ENCODE measurements around the gene GTF2IRD1. TPM values are rescaled to one million over a fixed set of nuclear protein-coding genes. Genes with fewer than 3 reads are reported as not detected.

Gene GTF2IRD1
- total RNA-seq, 1 experiment from 2014 or later = 16.9 TPM

- no peak for DNase-seq (ENCODE audit: low read depth)
These were observed 113.6 kb downstream of the GTF2IRD1 start for GRCh38 chr7:74567318-74567668.

- DNase-seq (ENCODE audit: low read depth) = peak; percentile 49
These were observed 115.0 kb downstream of the GTF2IRD1 start for GRCh38 chr7:74568658-74569057.

DNA sequence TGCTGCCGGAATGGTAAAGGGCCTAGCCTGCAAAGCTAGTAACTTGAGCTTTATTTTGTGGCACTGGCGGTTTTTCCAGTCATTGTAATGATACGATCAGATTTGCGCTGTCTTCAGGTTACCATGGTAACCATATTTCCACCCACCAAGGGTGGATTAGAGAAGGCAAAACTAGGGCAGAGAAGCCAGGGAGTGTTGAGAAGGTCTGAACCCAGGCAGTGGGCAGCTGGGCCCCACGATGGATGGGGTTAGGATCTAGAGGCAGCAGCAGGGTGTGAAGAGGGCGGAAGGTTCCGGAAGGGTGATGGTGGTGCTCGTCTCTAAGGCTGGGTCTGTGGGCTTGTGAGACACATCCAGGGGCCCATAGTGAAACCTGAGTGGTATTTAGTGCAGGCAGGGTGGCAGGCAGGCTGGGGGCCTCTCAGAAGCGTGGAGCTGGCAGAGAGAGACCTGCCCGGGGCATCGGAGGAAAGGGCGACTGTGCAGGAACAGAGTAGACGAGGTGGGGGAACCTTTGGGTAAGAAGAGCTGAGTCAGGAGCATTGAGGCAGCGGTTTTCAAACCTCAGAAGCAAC lies 115.9 kb downstream of the GTF2IRD1 start:
- DNase-seq (ENCODE audit: low read depth) = no peak

GRCh38 chr7:74570533-74571156 lies 116.9 kb downstream of the GTF2IRD1 start:
- no peak for DNase-seq (ENCODE audit: low read depth)

DNA sequence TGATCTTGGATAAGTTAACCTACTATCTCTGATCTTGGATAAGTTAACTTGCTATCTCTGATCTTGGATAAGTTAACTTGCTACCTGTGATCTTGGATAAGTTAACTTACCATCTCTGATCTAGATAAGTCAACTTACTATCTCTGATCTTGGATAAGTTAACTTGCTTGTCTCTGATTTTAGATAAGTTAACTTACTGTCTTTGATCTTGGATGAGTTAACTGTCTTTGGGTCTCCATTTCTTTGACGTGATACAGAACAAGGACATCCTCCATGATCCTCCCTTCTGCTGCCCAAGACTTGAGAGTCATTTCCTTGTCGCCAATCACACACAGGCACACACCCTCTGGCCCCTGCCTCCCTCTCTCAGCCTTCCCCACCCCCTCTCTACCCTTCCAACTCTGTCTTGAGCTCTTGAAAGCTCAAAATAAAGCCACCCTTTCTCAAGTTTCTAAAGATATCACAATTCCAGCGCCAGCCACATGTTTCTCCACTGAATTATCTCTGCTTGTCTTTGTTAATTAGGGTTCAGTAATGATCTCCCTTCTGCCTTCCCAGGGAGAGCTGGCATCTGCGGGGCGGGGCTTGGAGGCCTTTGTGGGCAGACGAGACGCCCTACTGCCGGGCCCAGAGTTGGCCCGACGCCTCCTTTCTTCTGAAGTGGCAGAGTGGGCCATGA lies 118.7 kb downstream of the GTF2IRD1 start:
- DNase-seq (ENCODE audit: low read depth) = no peak

GRCh38 chr7:74573512-74573911 lies 119.8 kb downstream of the GTF2IRD1 start:
- DNase-seq (ENCODE audit: low read depth) = no peak

DNA sequence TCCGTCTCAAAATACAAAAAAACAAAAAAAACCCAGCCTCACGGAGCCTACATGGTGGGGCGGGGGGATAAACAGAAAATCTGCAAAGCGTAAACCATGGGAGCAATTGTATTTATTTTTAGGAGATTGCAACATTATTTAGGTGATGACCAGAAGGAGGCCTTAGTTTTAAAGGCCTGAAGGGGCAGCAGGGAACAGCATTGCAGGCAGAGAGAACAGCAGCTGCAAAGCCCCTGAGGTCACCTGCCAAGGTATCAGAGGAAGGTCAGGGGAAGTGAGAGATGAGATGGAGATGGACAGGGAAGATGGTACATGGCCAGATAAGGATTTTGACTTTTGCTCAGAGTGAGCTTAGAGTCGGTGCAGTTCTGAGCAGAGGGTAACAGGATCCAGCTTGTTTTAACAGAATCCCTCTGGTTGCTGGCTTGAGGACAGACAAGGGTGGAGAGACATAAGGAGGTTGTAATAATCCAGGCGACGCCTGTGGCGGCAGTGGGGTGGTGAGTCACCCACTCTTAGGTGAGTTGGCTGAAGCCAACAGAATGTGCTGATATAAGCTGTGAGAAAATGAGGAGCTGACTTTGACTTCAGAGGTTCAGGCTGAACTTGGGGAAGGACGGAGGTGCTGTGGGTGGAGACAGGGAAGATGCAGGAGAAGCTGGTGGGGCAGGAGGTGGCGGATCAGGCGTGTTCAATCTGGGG lies 121.5 kb downstream of the GTF2IRD1 start:
- DNase-seq (ENCODE audit: low read depth) = peak; percentile 94

- no peak for DNase-seq (ENCODE audit: low read depth)
These were observed 122.1 kb downstream of the GTF2IRD1 start for GRCh38 chr7:74575811-74576210.

DNA sequence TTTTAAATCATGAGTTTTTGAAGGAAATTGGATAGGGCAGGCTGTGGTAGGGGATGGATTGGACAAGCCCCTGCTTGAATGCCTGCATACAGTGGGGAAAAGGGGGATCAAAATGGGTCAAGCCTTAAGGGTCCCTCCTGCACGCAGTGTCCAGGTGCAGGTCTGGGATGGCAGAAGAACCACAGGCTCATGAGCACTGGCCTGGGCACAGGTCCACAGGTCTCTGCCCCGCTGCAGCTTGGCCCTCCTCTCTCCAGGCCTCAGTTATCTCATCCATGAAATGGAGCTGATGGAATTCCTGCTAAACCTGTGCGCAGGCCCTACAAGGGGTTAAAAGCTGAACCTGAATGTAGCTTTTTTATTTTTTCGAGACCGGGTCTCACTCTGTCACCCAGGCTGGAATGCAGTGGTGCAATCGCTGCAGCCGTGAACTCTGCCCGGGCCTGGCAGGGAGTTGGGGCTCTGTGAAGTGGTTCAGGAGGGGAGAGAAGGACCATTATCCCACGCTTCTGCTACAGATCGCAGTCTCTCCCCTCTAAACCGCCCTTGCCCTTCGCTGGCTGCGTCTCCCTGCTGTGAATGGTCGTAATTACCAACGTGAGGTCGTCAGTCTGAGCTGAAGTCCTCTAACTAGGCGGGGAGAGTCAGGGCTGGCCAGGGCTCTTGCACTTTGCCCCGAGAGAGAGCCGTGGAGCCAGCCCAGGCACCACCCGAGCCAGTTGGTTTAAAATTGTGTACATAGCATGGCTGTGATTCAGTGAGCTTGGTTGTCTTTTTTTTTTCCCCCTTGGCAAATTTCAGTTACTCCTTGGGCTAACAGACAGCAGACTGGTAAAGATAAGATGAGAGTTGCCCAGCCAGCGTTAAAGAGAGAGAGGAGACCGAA lies 126.3 kb downstream of the GTF2IRD1 start:
- no peak for DNase-seq (ENCODE audit: low read depth)

GRCh38 chr7:74581916-74582440 lies 128.3 kb downstream of the GTF2IRD1 start:
- no peak for DNase-seq (ENCODE audit: low read depth)

DNA sequence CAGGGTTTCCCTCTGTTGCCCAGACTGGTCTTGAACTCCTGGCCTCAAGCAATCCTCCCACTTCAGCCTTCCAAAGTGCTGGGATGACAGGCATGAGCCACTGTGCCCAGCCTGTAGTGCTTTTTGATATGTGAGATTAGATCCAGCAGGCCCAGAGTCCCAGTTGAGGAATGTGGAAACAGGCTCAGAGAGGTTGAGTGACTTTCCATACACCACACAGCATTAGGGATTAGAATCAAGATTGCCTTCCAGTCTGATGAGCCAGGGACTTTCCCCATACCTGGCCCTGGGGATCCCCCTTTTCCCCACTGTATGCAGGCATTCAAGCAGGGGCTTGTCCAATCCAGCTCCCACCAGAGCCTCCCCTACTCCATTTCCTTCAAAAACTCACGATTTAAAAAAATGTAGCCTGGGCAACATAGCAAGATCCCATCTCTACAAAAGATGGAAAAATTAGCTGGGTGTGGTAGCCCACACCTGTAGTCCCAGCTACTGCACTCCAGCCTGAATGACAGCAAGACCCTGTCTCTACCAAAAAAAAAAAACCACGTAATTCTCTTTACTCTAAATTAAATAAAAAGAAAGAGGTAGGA lies 128.8 kb downstream of the GTF2IRD1 start:
- no peak for DNase-seq (ENCODE audit: low read depth)

DNA sequence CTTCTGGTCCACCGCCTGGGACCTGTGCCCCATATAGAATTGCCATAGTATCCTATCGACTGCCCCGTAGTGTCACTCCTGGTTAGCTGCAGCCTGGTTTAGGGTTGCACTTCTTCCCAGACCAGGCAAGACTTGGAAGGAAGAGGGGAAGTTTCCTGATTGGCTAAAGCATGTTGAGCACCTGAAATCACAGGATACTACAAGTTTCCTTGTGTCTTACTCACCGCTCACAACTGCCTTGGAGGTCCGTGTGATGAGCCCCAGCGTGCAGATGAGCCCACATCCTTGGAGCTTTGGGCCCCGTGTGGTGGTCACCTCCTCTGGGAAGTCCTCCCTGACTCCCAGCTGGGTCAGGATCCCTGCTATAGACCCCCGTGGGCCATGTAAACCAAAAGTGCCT lies 129.9 kb downstream of the GTF2IRD1 start:
- DNase-seq (ENCODE audit: low read depth) = no peak

GRCh38 chr7:74584160-74584954 lies 130.7 kb downstream of the GTF2IRD1 start:
- DNase-seq (ENCODE audit: low read depth) = no peak

GRCh38 chr7:74585844-74586243 lies 132.1 kb downstream of the GTF2IRD1 start:
- no peak for DNase-seq (ENCODE audit: low read depth)

GRCh38 chr7:74586258-74587175 lies 132.8 kb downstream of the GTF2IRD1 start:
- peak; percentile 53 for DNase-seq (ENCODE audit: low read depth)

GRCh38 chr7:74587435-74588126 lies 133.9 kb downstream of the GTF2IRD1 start:
- peak; percentile 94 for DNase-seq (ENCODE audit: low read depth)

GRCh38 chr7:74590813-74591212 lies 137.1 kb downstream of the GTF2IRD1 start:
- DNase-seq (ENCODE audit: low read depth) = no peak

DNA sequence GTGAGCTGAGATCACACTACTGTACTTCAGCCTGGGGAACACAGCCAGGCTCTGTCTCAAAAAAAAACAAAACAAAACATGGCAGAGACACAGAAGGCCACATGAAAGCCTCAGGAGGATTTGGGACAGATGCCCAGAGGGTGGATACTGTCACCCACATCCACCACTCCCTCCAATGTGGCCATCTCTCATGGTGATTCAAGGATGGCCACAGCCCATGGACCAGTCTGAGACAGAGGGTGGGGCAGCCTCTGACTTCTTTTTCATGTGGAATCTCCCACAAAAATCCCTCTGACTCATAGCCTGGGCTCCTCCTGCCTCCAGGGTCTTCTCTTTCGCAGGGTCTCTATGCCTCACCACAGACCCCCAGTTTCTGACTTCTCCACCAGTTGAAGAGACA lies 144.9 kb downstream of the GTF2IRD1 start:
- peak; percentile 94 for DNase-seq (ENCODE audit: low read depth)

DNA sequence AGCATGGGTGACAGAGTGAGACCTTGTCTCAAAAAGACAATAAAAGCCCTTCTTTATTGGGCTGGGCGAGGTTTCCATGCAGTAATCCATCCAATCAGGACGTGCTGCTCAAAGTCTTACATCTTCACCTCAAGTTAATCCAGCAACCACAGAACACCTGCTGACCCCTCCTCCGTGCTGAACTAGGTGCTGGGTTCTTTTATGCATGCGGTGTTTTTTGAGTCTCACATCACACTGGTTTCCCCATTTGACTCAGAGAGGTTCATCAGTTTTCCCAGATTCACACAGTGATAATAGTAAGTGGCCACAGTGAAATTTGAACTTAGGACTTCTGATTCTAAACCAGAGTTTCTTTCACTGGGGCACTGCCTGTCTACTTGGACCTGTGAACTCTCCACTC lies 145.5 kb downstream of the GTF2IRD1 start:
- no peak for DNase-seq (ENCODE audit: low read depth)

Data from M059J (cell line).